ENCODE results near the gene NPC2. TPM values are rescaled to one million over a fixed set of nuclear protein-coding genes. Genes with fewer than 3 reads are reported as not detected.

Gene NPC2
- total RNA-seq, 1 donor from 2014 or later, result 177 TPM

GRCh38 chr14:74511966-74512830, 19.1 kb upstream of the NPC2 start:
- Mint-ChIP-seq H3K27me3 (peaks cover 26% of the 10 kb centered on the region), H3K27ac (no peak overlapping the region), H3K4me3 (ENCODE audit: low read depth) (no peak overlapping the region), H3K36me3 (ENCODE audit: insufficient read depth) (no peaks in the 10 kb centered on the region), H3K9me3 (ENCODE audit: low read depth) (no peaks in the 10 kb centered on the region), H3K4me1 (ENCODE audit: low read depth) (peaks cover 2% of the 10 kb centered on the region)
- DNase-seq (ENCODE audit: low spot score, unreplicated experiment), result no peak
- TF ChIP-seq CTCF (IDR thresholded peaks at IDR 0.05; ENCODE audit: unreplicated experiment), result no peak

GRCh38 chr14:74510959-74511409, 17.9 kb upstream of the NPC2 start:
- Mint-ChIP-seq H3K4me3 (ENCODE audit: low read depth) (no peak overlapping the region), H3K27ac (no peak overlapping the region), H3K36me3 (ENCODE audit: insufficient read depth) (no peaks in the 10 kb centered on the region), H3K9me3 (ENCODE audit: low read depth) (no peaks in the 10 kb centered on the region), H3K4me1 (ENCODE audit: low read depth) (no peaks in the 10 kb centered on the region), H3K27me3 (peaks cover 26% of the 10 kb centered on the region)
- DNase-seq (ENCODE audit: low spot score, unreplicated experiment), result no peak
- TF ChIP-seq CTCF (IDR thresholded peaks at IDR 0.05; ENCODE audit: unreplicated experiment), result no peak

- H3K27ac Mint-ChIP-seq, result no peak overlapping the region
- no peaks in the 10 kb centered on the region for H3K36me3 Mint-ChIP-seq (ENCODE audit: insufficient read depth)
- no peaks in the 10 kb centered on the region for H3K4me1 Mint-ChIP-seq (ENCODE audit: low read depth)
- no peak for TF ChIP-seq CTCF (IDR thresholded peaks at IDR 0.05; ENCODE audit: unreplicated experiment)
- DNase-seq (ENCODE audit: low spot score, unreplicated experiment), result no peak
- H3K4me3 Mint-ChIP-seq (ENCODE audit: low read depth), result no peak overlapping the region
- peaks cover 26% of the 10 kb centered on the region for H3K27me3 Mint-ChIP-seq
- no peaks in the 10 kb centered on the region for H3K9me3 Mint-ChIP-seq (ENCODE audit: low read depth)
These were observed 17.3 kb upstream of the NPC2 start for GRCh38 chr14:74510223-74510931.

- no peak overlapping the region for H3K27ac Mint-ChIP-seq
- peaks cover 26% of the 10 kb centered on the region for H3K27me3 Mint-ChIP-seq
- no peak overlapping the region for H3K4me3 Mint-ChIP-seq (ENCODE audit: low read depth)
- H3K9me3 Mint-ChIP-seq (ENCODE audit: low read depth), result no peaks in the 10 kb centered on the region
- H3K36me3 Mint-ChIP-seq (ENCODE audit: insufficient read depth), result no peaks in the 10 kb centered on the region
- no peaks in the 10 kb centered on the region for H3K4me1 Mint-ChIP-seq (ENCODE audit: low read depth)
- TF ChIP-seq CTCF (IDR thresholded peaks at IDR 0.05; ENCODE audit: unreplicated experiment), result no peak
- DNase-seq (ENCODE audit: low spot score, unreplicated experiment), result no peak
These were observed 16.6 kb upstream of the NPC2 start for GRCh38 chr14:74509587-74510222.

- Mint-ChIP-seq H3K9me3 (ENCODE audit: low read depth) (no peaks in the 10 kb centered on the region), H3K27me3 (peaks cover 26% of the 10 kb centered on the region), H3K27ac (no peak overlapping the region), H3K4me1 (ENCODE audit: low read depth) (no peaks in the 10 kb centered on the region), H3K4me3 (ENCODE audit: low read depth) (no peak overlapping the region), H3K36me3 (ENCODE audit: insufficient read depth) (no peaks in the 10 kb centered on the region)
- TF ChIP-seq CTCF (IDR thresholded peaks at IDR 0.05; ENCODE audit: unreplicated experiment), result no peak
- no peak for DNase-seq (ENCODE audit: low spot score, unreplicated experiment)
These were observed 15.8 kb upstream of the NPC2 start for GRCh38 chr14:74508844-74509428.
